CD4-positive, alpha-beta T cell treated with Interleukin-12 subunit alpha and Interleukin-12 subunit beta, for 1 hour (primary cell): ENCODE data around the gene CITED1.
"Not testable (repeated sequence)": the region's sequence is repeated elsewhere in the genome, so short reads cannot be mapped to it uniquely, and the experiment has no call there.

Experiments used
- DNase-seq: peaks from one replicate; pipeline ENCODE4 v3.0.0-alpha.2; 2020

CITED1 gene, protein sequence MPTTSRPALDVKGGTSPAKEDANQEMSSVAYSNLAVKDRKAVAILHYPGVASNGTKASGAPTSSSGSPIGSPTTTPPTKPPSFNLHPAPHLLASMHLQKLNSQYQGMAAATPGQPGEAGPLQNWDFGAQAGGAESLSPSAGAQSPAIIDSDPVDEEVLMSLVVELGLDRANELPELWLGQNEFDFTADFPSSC

DNA sequence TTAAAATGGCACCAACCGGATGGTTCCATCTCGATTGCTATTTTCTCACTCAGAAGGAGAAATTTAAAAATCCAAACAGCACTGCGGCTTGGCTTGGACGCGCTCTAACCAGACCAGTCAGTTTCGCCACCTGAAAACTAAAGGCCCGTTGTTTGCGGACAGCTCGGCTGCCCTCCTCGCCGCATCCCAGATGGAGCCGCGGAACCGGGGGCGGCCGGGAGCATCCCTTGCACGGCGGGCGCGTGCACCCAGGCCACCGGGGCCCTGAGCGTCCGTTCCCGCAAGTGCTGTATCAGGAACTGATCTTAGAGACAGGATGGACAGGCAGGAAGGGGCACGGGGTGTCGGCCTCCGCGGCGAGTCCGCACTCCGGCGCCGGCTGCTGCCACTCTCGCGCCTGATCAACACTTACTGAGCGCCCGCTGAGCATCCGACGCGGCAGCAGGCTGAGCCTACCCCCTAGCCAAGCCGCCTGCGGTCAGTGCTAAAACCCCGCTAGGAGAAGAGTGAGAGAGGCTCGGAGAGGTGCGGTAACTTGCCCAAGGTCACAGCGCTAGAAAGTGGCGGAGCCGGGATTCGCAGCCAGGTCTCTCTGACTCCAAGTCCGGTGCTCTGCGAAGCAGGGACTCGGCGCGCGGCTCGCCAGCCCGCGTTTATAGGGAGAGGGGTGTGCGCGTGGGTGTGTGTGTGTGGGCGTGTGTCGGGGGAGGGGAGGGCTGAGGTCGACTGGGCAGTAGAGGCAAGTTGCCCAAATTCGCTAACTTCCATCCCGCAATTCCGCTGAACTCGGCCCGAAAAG, at the start of gene CITED1:
TSS of gene CITED1 (minus strand) at position 629 of the 799 bp plus-strand sequence. CDS start 3,045 bp downstream, outside the sequence.
- DNase-seq, result no peak

DNA sequence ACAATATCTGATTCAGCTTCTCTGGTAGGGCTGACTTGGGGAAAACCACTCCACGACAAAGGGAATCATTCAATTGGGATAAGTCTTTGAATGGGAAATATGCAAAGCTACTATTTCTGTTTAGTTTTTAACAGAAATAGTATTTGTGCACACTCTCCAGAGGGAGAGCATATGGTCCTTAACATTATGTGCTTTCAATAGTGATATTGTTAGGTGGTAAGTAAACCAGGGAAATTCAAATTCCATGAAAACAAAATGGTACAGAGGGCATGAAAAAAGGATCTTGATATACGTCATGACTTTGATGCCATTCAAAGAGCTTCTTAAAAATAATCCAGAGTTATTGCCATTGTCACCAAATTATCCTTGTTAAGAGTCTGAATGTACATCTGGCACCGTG, 47.1 kb upstream of the CITED1 start:
- DNase-seq, result no peak

DNA sequence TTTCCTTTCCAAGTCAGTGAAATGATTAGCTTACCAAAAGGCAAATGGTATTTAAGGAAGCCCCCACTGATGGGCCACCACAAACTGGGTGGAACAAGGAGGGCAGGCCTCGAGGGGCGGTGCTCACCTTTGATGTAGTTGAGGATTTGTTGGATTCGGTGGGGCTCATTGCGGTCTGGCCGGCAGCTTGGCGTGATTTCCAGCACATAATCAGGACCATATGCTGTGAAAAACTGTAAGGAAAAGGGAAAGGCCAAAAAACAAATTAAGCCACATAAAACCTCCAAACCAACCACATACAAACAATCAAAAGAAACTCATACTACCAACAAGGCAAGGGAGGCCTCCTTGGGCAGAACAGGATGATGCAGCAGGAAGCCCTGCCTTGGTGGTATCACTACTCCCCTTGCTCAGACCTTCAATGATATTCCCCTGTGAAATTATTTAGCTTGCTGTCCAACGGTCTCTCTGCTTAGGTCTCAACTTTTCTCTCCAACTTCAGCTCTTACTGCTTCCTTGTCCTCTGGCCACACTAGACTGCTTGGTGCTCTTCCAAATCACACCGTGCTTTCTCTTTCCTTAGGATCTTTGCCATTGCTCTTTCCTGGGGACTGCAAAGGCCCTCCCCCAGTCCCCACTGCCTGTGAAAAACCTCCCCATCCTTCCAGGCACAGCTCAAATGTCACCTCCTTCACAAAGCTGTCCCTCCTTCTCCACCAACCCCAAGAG, 46.1 kb upstream of the CITED1 start:
- no peak for DNase-seq

DNA sequence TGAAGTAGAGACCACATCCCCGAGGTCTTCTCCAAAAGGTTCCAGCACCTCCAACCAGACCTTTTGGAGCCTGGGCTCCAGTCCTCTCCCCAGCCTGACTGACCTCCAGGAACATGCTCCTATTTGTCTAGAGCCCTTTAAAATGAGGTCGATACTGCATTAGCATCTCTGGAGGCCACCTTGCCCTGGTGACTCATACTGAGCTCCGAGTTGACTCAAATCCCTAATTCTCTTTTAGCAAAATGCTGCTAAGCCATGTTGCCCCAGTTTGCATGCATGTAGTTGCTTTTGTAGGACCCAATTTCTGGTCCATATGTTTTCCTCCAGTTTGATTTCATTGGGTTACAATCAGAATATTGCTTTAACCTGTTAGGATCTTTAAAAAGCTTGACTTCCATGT, 43.5 kb upstream of the CITED1 start:
- no peak for DNase-seq

DNA sequence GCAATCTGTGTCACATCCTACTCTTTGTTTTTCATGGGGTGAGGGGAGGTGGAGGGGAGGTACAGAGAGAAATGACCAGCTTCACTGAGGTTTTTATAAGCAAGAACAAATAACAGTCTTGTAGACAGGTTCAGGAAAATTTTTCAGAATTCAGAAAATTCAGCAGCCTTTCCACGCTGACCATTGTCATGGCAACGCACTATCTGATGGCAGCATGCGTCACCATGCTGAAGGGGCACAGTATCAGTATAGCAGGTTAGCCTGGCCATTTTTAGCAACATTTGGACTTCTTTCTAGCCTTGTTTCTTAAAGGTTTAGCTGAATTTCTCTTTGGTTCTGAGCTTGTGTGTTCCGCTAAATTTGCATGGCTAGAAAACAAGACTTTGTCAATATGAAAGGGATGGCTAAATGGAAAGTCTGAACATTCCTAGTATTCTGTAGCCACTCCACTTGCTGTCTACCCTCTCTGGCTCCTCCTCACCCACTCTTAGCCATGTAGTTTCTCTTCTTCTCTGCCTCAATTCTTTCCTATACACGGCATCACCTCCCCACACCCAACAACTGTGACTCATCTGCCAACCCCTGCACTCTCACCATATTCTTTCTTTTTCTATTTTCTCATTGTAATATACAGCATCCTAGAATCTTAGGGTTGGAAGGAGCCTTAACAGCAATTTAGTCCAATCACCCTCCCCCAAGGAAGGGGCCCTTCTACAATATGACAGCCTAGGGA, 42.7 kb upstream of the CITED1 start:
- DNase-seq, result no peak

DNA sequence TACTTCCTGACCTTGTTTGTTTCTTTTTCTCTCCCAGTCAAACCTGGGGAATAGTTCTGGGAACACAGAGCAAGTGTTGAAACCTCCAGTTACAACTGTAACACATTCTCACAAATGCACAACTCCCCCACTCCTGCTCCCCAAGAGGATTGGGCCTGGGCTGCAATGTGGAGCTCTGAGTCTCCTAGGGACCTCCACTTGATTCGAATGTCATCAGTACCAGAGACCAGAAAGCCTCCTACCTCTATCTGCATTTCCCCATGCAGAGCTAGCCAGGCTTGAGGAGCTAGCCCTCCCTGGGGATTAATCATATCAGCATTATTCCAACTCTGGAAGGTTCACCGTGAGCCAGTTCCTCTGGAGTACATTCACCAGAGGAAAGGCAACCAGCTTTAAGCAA, 41.7 kb upstream of the CITED1 start:
- DNase-seq, result no peak

DNA sequence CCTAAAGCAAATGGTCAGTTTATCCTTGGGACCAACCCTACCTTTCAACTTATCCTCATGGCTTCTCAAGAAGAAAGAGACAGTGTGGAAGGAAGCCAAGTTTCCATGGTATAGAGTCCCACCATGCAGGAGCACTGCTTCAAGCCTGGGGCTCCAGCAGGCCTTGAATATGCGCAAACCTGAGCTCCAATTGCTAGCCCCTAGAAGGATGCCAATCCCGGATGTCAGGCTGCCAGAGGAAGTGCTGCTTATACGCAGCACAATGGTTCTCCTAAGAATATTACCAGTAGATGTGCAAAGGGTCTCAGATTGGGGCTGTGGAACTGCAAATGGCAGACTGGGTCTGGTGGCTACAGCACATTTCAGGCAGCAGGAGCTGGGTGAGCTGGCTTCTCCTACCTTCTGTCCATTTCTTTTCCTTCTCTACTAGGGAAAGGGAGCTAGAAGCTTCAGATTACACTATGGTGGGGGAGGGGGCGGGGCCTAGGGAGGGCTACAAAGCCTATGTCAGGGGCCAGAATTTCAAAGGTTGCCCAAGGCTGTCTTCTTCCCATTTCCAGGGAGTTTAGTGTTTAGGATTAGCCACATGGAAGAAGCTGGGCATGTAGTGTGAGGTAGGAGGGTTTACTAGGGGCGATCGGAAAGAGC, 40.7 kb upstream of the CITED1 start:
- no peak for DNase-seq

DNA sequence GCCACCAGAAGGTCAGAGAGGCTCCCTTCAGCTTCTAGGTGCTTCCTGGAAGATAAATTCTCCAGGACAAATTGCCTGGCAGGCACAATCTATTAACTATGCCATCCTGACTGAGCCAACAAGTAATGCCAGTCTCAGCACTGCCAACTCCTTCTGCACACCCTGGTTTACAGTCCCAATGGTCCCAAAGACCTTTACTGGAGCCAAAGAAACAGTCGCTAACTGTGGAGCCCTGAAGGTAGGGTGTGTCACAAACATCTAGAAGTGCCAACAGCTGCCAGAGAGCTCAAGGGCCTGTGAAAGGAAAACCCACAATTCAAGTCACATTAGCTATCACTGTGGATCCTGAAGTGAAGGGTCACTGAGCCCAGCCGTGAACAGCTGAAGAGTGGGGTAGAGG, 34.9 kb upstream of the CITED1 start:
- no peak for DNase-seq

DNA sequence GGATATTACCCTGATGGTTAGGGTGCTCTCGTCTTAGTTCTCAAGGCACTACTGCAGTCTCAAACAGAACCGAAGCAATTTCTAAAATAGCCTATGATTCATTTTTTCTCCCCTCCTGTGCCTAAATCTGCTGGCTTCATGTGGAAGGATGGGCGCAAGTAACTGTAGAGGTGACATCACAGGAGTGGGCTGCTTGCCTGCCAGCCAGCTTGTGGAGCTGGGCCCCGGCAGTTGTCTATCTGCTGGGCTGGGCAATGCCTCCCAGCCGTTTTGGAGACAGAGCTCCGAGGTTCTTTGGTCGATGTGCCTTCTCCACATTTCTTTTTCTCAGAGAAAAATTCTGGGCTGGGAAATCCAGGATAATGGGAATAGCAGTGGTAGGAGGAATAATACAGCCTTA, 34.3 kb upstream of the CITED1 start:
- DNase-seq, result no peak

DNA sequence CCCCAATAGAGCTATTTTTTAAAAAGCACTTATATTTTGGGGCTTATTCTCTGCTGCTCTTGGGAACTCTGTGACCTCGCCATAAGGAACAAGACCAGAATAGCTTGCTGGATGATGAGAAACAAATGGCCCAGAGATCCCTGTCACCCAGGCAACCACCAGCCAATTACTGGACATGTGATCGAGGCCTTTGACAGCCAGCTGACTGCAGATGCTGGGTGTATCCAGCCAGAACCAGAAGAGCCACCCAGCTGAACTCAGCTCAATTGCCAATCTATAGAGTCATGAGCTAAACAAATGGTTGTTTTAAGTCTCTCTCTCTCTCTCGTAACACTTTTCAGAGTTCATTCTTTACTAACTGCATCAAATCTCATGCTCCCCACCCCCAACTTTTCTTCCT, 24.4 kb upstream of the CITED1 start:
- no peak for DNase-seq

DNA sequence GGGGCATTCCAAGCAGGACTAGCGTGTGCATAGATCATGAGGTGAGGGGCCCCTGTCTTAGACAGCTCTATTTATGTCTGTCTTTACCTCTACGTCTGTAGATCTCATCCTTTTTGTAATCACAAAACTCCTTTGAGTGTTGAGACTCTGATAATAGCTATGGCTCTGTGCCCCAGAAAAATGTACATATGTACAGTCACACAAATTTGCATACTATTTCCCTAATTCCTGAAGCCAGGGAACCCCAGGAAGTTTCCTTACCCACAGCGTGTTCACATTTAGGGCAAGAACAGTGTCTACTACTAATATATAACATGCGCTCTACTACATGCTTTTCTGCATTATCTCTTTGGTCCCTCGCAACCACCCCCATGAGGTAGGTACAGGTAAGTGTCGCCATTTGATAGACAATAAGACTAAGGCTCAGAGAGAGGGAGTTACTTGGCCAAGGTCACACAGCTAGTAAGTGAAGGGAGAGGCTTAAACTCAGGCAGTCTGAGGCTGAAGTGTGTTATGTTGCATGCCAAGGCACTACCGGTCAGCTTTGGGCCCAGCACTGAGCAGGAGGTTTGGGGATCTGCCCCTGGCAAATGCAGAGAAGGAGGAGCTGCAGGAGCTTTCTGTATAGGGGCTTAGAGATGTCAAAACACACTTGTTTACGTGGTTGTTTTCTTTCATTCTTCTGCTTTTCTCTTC, 21.0 kb upstream of the CITED1 start:
- no peak for DNase-seq

DNA sequence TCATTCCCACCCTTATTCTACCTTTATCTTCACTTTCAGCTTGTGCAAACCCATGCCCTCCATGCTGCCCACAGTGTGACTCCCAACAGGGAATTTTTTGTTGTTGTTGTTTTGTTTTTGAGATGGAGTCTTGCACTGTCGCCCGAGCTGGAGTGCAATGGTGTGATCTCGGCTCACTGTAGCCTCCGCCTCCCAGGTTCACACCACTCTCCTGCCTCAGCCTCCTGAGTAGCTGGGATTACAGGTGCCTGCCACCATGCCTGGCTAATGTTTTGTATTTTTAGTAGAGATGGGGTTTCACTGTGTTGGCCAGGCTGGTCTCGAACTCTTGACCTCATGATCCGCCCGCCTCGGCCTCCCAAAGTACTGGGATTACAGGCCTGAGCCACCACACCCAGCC, 13.9 kb upstream of the CITED1 start:
- not testable (repeated sequence) for DNase-seq

DNA sequence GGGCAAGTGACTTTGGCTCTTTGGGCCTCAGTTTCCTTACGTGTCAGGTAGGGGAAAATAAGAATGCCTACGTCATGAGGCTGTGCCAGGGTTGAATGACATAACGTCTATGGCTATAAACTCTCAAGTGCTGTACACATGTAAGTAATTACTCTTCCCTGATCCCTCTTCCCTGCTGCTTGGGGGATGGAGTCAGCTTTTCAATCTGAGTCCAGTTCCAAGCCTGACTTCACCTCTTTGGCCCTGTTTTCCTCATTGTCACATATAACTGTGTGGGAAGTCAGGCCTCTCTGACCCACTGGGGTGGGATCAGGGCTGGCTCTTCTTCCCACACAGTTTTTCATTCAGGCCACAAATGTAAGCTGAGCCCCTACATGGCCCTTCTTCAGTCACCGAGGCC, 11.4 kb upstream of the CITED1 start:
- DNase-seq, result no peak

DNA sequence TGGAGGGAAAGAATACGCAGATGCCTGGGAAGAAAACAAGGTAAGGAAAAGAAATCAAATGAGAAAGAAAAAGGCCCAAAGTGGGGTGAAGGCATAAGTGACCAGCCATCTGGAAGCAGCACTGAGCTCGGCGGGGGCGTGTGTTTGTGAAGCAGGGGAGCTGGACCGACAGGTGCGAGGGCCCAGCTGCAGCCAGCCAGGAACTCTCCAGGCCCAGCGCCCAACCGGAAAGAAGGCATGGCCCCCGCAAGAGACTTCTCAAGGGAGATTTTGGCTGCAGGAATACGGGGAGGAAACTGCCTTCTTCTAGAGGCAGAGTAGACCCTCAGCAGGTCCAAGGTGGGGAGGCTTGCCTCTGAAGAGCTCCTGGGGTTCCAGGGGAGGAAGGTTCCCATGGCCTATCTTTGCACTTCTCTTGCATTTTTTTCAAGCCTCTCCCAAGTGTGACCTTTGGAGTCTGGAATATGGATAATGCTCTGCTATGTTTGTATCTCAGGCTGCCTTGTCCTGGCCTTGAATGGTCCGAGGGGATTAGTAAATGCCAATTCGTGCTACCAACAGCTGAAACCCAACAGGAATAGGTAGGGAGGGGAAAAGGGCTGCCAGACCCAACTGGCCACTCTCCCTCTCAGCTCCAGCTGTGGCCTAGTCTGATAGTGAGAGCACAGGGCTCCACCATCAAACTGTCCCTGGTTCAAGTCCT, 10.8 kb upstream of the CITED1 start:
- no peak for DNase-seq

DNA sequence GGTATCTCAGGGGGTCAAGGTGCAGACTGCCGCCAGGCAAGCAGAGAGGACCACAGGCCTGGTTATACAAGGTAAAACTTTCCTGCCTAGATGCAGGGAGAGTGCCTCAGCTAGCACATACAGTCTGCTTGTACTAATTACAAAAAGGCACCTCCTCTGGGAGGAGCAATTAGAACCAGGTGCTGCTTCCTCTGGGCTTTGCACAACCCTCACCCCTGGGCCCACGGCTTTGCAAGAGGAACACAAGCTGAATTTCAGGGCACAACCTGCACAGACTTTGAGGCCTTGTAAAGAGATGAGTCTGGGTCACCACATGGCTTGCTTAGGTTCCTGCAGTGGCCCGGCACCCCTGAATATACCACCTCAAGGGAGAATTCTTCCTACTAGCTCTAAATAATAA, 9.2 kb upstream of the CITED1 start:
- no peak for DNase-seq

DNA sequence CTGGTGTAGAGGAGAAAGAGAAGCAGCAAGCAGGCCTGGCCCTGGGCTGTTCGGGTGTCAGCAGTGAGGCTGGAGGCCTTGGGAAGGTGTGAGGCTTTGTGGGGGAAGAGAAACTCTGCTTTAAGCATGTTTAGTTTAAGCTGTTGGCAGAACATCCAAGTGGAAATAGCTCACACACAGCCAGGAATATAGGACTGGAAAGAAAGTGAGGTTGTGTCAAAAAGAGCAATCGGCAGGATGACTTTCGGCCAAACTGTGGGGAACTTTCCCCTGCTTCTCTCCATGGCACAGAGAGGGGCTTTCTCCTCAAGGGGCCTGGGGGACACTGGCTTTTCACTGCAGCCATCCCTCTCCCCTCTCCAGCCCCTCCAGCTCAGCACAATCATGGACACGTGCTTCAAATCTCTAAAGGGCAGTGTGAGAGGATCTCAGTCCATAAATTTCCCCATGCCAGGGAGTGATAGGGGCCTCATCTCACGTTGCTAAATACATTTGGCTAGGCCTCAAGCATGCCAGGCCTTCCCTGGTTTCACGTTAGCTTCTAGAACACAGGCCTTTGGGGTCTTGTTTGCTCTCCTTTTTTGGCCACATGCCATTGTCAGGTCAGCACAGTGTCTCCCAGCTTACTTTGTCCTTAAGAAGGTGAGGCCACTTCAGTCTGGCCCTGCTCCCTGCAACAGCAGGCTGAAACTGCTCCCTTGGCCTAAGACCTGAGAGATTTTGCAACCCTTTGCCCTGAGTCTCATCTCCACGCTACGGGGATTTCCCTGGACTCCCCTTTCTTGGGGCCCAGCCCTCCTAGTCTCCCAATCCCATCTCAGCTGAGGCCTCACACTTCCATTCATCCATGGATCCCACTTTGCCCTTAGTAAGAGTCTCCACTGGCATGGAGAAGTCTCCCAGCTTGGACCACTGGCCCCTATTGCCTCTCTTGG, 8.3 kb upstream of the CITED1 start:
- DNase-seq, result no peak

DNA sequence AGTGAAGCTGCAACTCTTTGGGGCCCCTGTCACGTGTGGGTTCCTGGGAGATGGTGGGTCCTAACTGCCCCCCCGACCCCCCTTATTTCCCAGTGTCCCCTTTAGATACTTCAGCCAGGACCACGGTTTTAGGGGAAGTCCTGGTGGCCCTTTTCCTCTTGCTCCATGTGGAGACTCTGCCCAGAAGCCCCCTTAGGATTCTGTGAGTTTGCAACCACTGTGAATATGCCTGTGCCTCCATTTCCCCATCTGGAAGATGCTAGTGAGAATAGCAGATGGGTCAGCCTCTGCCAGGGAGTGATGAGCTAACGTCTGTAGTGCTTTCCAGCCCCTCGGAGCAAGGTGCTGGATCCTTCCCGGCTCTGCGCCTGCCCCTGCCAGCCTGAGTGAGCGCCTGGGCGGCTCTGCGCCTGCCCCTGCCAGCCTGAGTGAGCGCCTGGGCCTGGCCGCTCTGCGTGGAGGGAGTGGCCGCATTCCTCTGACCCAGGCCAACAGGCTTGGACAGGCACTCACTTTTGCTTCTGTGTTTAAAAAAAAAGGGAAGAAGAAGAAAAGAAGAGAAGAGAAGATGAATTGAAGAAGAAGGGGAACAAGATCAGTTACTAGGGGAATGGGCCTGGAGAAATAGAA, 6.7 kb upstream of the CITED1 start:
- DNase-seq, result no peak

DNA sequence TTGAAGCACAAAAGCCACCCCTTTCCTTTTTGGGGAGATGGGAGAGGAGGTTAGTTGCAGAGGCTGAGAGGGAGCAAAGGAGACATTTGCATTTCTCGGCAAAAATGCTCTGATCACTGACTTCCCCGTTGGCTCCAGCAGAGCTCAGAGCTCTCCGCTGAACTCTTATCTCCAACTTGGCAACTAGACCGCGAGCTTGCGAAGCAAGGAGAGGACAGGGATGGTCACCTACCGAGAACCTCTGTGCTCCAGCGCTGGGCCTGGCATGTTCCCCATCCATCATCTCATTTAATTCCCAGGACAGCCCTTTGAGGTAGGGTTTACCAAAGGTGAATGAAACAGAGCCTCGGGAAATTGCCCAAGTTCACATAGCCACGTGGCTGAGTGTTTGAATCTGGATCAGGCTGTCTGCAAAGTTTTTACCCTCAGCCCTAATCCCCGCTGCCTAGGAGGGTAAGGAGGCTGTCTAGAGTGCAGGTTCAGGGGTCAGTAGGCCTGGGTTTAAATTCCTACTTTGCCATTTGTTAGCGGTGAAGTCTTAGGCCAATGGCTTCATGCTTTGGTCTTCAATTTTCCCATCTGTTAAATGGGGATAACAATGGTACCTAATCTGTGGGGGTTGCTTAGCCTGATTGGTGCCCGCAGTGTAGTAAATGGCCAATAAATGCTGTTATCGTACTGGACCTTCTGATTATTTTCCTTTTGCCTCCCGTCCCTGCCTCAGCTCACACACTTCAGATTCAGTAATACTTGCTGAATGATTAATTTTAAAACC, 3.8 kb upstream of the CITED1 start:
- DNase-seq, result no peak
